ENCODE data around the gene TSPEAR. TPM values are rescaled to one million over a fixed set of nuclear protein-coding genes. Genes with fewer than 3 reads are reported as not detected.

Gene TSPEAR
- total and polyA plus RNA-seq, 11 donors = 0.01 to 2.6 (median 0.71) TPM; not detected in 2

GRCh38 chr21:44486302-44486701 is 225.1 kb downstream of the TSPEAR start:
- TF ChIP-seq CTCF (IDR thresholded peaks at IDR 0.05) (no peak), POLR2A (IDR thresholded peaks at IDR 0.05) (no peak)
- no peaks in the 10 kb centered on the region for H3K4me1 ChIP-seq
- no peaks in the 10 kb centered on the region for H3K9me3 ChIP-seq
- H3K4me3 ChIP-seq = peak overlapping the region in 3 of 12 donors; percentile 23 to 43 (median 42)
- DNase-seq (no peak), ATAC-seq (no peak)
- H3K36me3 ChIP-seq = no peaks in the 10 kb centered on the region
- 79 to 88% (median 82%) methylated on average over 16 of the region's 16 CpGs for WGBS, 4 donors
- intact Hi-C loops (cut with DNase I) = no loop called here
- peaks cover 0 to 20% (median 0%) of the 10 kb centered on the region in 9 donors for H3K27me3 ChIP-seq
- H3K27ac ChIP-seq = no peak overlapping the region

- intact Hi-C loops (cut with DNase I) = no loop called here
- 56 to 69% (median 61%) methylated on average over 9 to 10 of the region's 10 CpGs for WGBS, 4 donors
- DNase-seq = no peak
- TF ChIP-seq CTCF (IDR thresholded peaks at IDR 0.05) (no peak), POLR2A (IDR thresholded peaks at IDR 0.05) (no peak)
- Histone ChIP-seq H3K4me1 (no peaks in the 10 kb centered on the region), H3K4me3 (peak overlapping the region in 6 of 12 donors; percentile 8 to 43 (median 30)), H3K9me3 (no peaks in the 10 kb centered on the region), H3K27me3 (peaks cover 0 to 20% (median 0%) of the 10 kb centered on the region in 9 donors), H3K36me3 (no peaks in the 10 kb centered on the region), H3K27ac (no peak overlapping the region)
- ATAC-seq = peak in 2 of 4 donors; percentile 16 to 21
Observed at GRCh38 chr21:44485796-44486195, 225.6 kb downstream of the TSPEAR start.

- peak overlapping the region in 7 of 12 donors; percentile 8 to 43 (median 29) for H3K4me3 ChIP-seq
- no peak for DNase-seq
- H3K9me3 ChIP-seq = no peaks in the 10 kb centered on the region
- intact Hi-C loops (cut with DNase I) = no loop called here
- no peaks in the 10 kb centered on the region for H3K4me1 ChIP-seq
- H3K27me3 ChIP-seq = peaks cover 0 to 20% (median 0%) of the 10 kb centered on the region in 9 donors
- TF ChIP-seq CTCF (IDR thresholded peaks at IDR 0.05) = peak in 2 of 12 donors; percentile 13 to 34
- TF ChIP-seq POLR2A (IDR thresholded peaks at IDR 0.05) = no peak
- H3K36me3 ChIP-seq = no peaks in the 10 kb centered on the region
- WGBS, 4 donors = 49 to 72% (median 63%) methylated on average over 25 of the region's 25 CpGs
- peak in 3 of 4 donors; percentile 36 to 82 (median 76) for ATAC-seq
- H3K27ac ChIP-seq = no peak overlapping the region
Observed at GRCh38 chr21:44485254-44485793, 226.0 kb downstream of the TSPEAR start.

GRCh38 chr21:44484498-44485253 is 226.7 kb downstream of the TSPEAR start:
- ATAC-seq (no peak), DNase-seq (no peak)
- H3K27ac ChIP-seq = no peak overlapping the region
- no peaks in the 10 kb centered on the region for H3K36me3 ChIP-seq
- H3K27me3 ChIP-seq = peaks cover 0 to 20% (median 0%) of the 10 kb centered on the region in 9 donors
- 88 to 93% (median 91%) methylated on average over 28 to 43 of the region's 43 CpGs for WGBS, 4 donors
- intact Hi-C loops (cut with DNase I) = loop anchor here in 1 of 10 donors (5.0 kb wide), 1 partner anchor 187 kb away; no protein-coding TSS in a partner anchor
- H3K4me3 ChIP-seq = peak overlapping the region in 1 of 12 donors; percentile 43
- no peaks in the 10 kb centered on the region for H3K4me1 ChIP-seq
- no peak for TF ChIP-seq POLR2A (IDR thresholded peaks at IDR 0.05)
- no peak for TF ChIP-seq CTCF (IDR thresholded peaks at IDR 0.05)
- no peaks in the 10 kb centered on the region for H3K9me3 ChIP-seq
